H9 (cell line): ENCODE results near the gene OR2S2. TPM values are rescaled to one million over a fixed set of nuclear protein-coding genes. Genes with fewer than 3 reads are reported as not detected.

Experiments used
- DNase-seq: peaks from one replicate; pipeline ENCODE4 v3.0.0-alpha.2; 2017
- H2AFZ ChIP-seq: one replicate; pipeline ENCODE4 v1.6.1; 2013; ENCODE audit warnings: mild to moderate bottlenecking, low read length, control low read depth, moderate library complexity
- H2AK5ac ChIP-seq: 2 replicates; pipeline ENCODE4 v1.6.1; 2013; ENCODE audit warnings: low read length, control low read depth, mixed read lengths; ENCODE audit not compliant: insufficient read length
- H2BK120ac ChIP-seq: one replicate; pipeline ENCODE4 v1.6.1; 2013; ENCODE audit warnings: low read depth, mild to moderate bottlenecking, low read length, control low read depth, inconsistent platforms; ENCODE audit not compliant: poor library complexity, severe bottlenecking
- H2BK12ac ChIP-seq: 2 replicates; pipeline ENCODE4 v1.6.1; 2013; ENCODE audit warnings: low read length, control low read depth, mixed read lengths, low read depth; ENCODE audit not compliant: insufficient read length
- H2BK15ac ChIP-seq: 2 replicates; pipeline ENCODE4 v1.6.1; 2013; ENCODE audit warnings: low read depth, low read length, control low read depth
- H2BK20ac ChIP-seq: one replicate; pipeline ENCODE4 v1.6.1; 2013; ENCODE audit warnings: low read depth, mild to moderate bottlenecking, low read length, control low read depth, inconsistent platforms; ENCODE audit not compliant: poor library complexity, severe bottlenecking
- H2BK5ac ChIP-seq: 2 replicates; pipeline ENCODE4 v1.6.1; 2013; ENCODE audit warnings: low read length, control low read depth, mixed read lengths; ENCODE audit not compliant: insufficient read length
- H3K14ac ChIP-seq: 2 replicates; pipeline ENCODE4 v1.6.1; 2013; ENCODE audit warnings: low read length, control low read depth; ENCODE audit not compliant: insufficient read depth
- H3K18ac ChIP-seq: 2 replicates; pipeline ENCODE4 v1.6.1; 2013; ENCODE audit warnings: low read depth, mild to moderate bottlenecking, mixed read lengths, low read length, control low read depth; ENCODE audit not compliant: insufficient read length
- H3K23ac ChIP-seq: 2 replicates; pipeline ENCODE4 v1.6.1; 2013; ENCODE audit warnings: low read length, control low read depth, mixed read lengths, low read depth; ENCODE audit not compliant: insufficient read length
- H3K23me2 ChIP-seq: 2 replicates; pipeline ENCODE4 v1.6.1; 2013; ENCODE audit warnings: low read depth, mild to moderate bottlenecking, mixed read lengths, low read length, control low read depth; ENCODE audit not compliant: insufficient read length, poor library complexity, severe bottlenecking
- H3K27ac ChIP-seq: 2 replicates; pipeline ENCODE4 v1.5.1; 2013; ENCODE audit warnings: low read length, control low read depth, mixed read lengths, low read depth; ENCODE audit not compliant: insufficient read length
- H3K27me3 ChIP-seq: 2 replicates; pipeline ENCODE4 v1.6.1; 2013; ENCODE audit warnings: low read length, control low read depth, inconsistent platforms; ENCODE audit not compliant: insufficient read depth
- H3K4ac ChIP-seq: 2 replicates; pipeline ENCODE4 v1.6.1; 2013; ENCODE audit warnings: low read depth, mild to moderate bottlenecking, control low read depth, inconsistent platforms, low read length, moderate library complexity
- H3K4me1 ChIP-seq: 2 replicates; pipeline ENCODE4 v1.6.1; 2013; ENCODE audit warnings: low read length, control low read depth, inconsistent platforms; ENCODE audit not compliant: insufficient read depth
- H3K4me2 ChIP-seq: 2 replicates; pipeline ENCODE4 v1.6.1; 2013; ENCODE audit warnings: low read length, control low read depth, mixed read lengths; ENCODE audit not compliant: insufficient read length, insufficient read depth
- H3K56ac ChIP-seq: 2 replicates; pipeline ENCODE4 v1.6.1; 2013; ENCODE audit warnings: low read depth, mild to moderate bottlenecking, mixed read lengths, low read length, control low read depth; ENCODE audit not compliant: insufficient read length
- H3K79me1 ChIP-seq: 2 replicates; pipeline ENCODE4 v1.6.1; 2013; ENCODE audit warnings: low read depth, mild to moderate bottlenecking, moderate library complexity, low read length, control low read depth, inconsistent platforms; ENCODE audit not compliant: insufficient read depth, poor library complexity, severe bottlenecking
- H3K79me2 ChIP-seq: 2 replicates; pipeline ENCODE4 v1.6.1; 2013; ENCODE audit warnings: low read length, control low read depth, inconsistent platforms; ENCODE audit not compliant: insufficient read depth
- H3K9ac ChIP-seq: 2 replicates; pipeline ENCODE4 v1.6.1; 2013; ENCODE audit warnings: low read length, control low read depth, mixed read lengths; ENCODE audit not compliant: insufficient read length; ENCODE audit errors: extremely low read depth
- H3K9me3 ChIP-seq: one replicate; pipeline ENCODE4 v1.6.1; 2013; ENCODE audit warnings: low read depth, low read length, inconsistent platforms; ENCODE audit not compliant: control insufficient read depth
- H3T11ph ChIP-seq: one replicate; pipeline ENCODE4 v1.6.1; 2013; ENCODE audit warnings: mild to moderate bottlenecking, low read length, control low read depth, inconsistent platforms
- H4K20me1 ChIP-seq: one replicate; pipeline ENCODE4 v1.6.1; 2013; ENCODE audit not compliant: control insufficient read depth, insufficient read length, insufficient read depth
- H4K5ac ChIP-seq: 2 replicates; pipeline ENCODE4 v1.6.1; 2013; ENCODE audit warnings: low read depth, mild to moderate bottlenecking, mixed read lengths, low read length, control low read depth; ENCODE audit not compliant: insufficient read length
- H4K8ac ChIP-seq: replicated peaks from 2 replicates; pipeline ENCODE4 v1.6.1; 2013; ENCODE audit warnings: low read length, control low read depth, mixed read lengths, low read depth; ENCODE audit not compliant: insufficient read length
- H4K91ac ChIP-seq: 2 replicates; pipeline ENCODE4 v1.6.1; 2013; ENCODE audit warnings: low read depth, mild to moderate bottlenecking, moderate library complexity, mixed read lengths, low read length, control low read depth; ENCODE audit not compliant: insufficient read length
- H3K27ac Mint-ChIP-seq, 3 experiments: 2 replicates in 2 of 3; 3 replicates in 1 of 3; pipeline ENCODE4 v1.8.0; 2020 to 2021; ENCODE audit warnings: mixed read lengths in 3 of 3, mild to moderate bottlenecking in 1 of 3, moderate library complexity in 1 of 3
- H3K27me3 Mint-ChIP-seq: 2 replicates; pipeline ENCODE4 v1.8.0; 2021; ENCODE audit warnings: low read depth, mild to moderate bottlenecking, moderate library complexity, mixed read lengths
- H3K36me3 Mint-ChIP-seq, 3 experiments: 2 replicates in 2 of 3; 3 replicates in 1 of 3; pipeline ENCODE4 v1.8.0; 2020 to 2021; ENCODE audit warnings: low read depth in 3 of 3, mixed read lengths in 3 of 3; ENCODE audit not compliant: insufficient read depth in 1 of 3
- H3K4me1 Mint-ChIP-seq, 2 experiments: 2 replicates each; pipeline ENCODE4 v1.8.0; 2020; ENCODE audit warnings: mixed read lengths in 2 of 2
- H3K4me3 Mint-ChIP-seq, 2 experiments: 2 replicates in 1 of 2; 3 replicates in 1 of 2; pipeline ENCODE4 v1.8.0; 2020 to 2021; ENCODE audit warnings: mild to moderate bottlenecking in 2 of 2, mixed read lengths in 2 of 2, moderate library complexity in 1 of 2
- H3K9me3 Mint-ChIP-seq, 2 experiments: 2 replicates in 1 of 2; 3 replicates in 1 of 2; pipeline ENCODE4 v1.8.0; 2020; ENCODE audit warnings: mild to moderate bottlenecking in 2 of 2, mixed read lengths in 2 of 2, moderate library complexity in 1 of 2
- CTCF ChIP-seq: fragments of 200-600 bp; sonication (generic); conservative IDR thresholded peaks from 3 replicates; pipeline ENCODE4 v1.8.0; 2021; ENCODE audit warnings: antibody characterized with exemption, mild to moderate bottlenecking
- WGBS: extraction: QIAGEN DNeasy Blood & Tissue Kit; methylation state at CpG from one replicate; pipeline ENCODE4 v1.1.7; 2013; ENCODE audit warnings: missing lambda C conversion rate, low lambda C conversion rate, mixed read lengths; ENCODE audit not compliant: insufficient read length; ENCODE audit errors: extremely low coverage; 5-methylcytosine and 5-hydroxymethylcytosine counted together
- total RNA-seq: library from RNA; stranded (reverse); gene quantifications from 2 replicates; pipeline ENCODE4 v1.2.1, GENCODE V29; 2021

The OR2S2 gene
- total RNA-seq, 1 experiment from 2014 or later = not detected

GRCh38 chr9:35917261-35917660, 40.7 kb downstream of the OR2S2 start:
- no peaks in the 10 kb centered on the region for H3K23me2 ChIP-seq
- H3K9ac ChIP-seq = no peak overlapping the region
- no peaks in the 10 kb centered on the region for H4K20me1 ChIP-seq
- no peaks in the 10 kb centered on the region for H3K4me1 ChIP-seq
- H3K18ac ChIP-seq = no peak overlapping the region
- no peaks in the 10 kb centered on the region for H3K27me3 ChIP-seq
- H2BK5ac ChIP-seq = no peak overlapping the region
- peaks cover 7 to 8% of the 10 kb centered on the region in 2 experiments for H3K4me1 Mint-ChIP-seq
- no peak overlapping the region for H2BK12ac ChIP-seq
- H3K4ac ChIP-seq = no peak overlapping the region
- no peak overlapping the region for H4K5ac ChIP-seq
- H3K79me2 ChIP-seq = no peaks in the 10 kb centered on the region
- no peaks in the 10 kb centered on the region for H3K9me3 ChIP-seq
- H3K27ac Mint-ChIP-seq = no peak overlapping the region
- H3K4me2 ChIP-seq = no peak overlapping the region
- H3K27me3 Mint-ChIP-seq = no peaks in the 10 kb centered on the region
- H4K91ac ChIP-seq = no peak overlapping the region
- H3K56ac ChIP-seq = no peak overlapping the region
- no peaks in the 10 kb centered on the region for H3K36me3 Mint-ChIP-seq
- no peak overlapping the region for H2BK120ac ChIP-seq
- no peak overlapping the region for H3K27ac ChIP-seq
- DNase-seq = no peak
- H3K79me1 ChIP-seq = no peaks in the 10 kb centered on the region
- no peak overlapping the region for H3T11ph ChIP-seq
- no peak overlapping the region for H3K23ac ChIP-seq
- no peak overlapping the region for H2AFZ ChIP-seq
- H2AK5ac ChIP-seq = no peak overlapping the region
- H2BK15ac ChIP-seq = no peak overlapping the region
- no peak overlapping the region; the same call in 1 of the 2 replicates for H3K14ac ChIP-seq
- H3K9me3 Mint-ChIP-seq = no peaks in the 10 kb centered on the region
- no peak overlapping the region for H3K4me3 Mint-ChIP-seq
- H2BK20ac ChIP-seq = no peak overlapping the region
- WGBS = no CpG with 5 or more reads among the region's 4 CpGs
- H4K8ac ChIP-seq = no peak overlapping the region
- TF ChIP-seq CTCF = no peak
